Pancreas (tissue), 10 donors: ENCODE data around the gene PLCG1. TPM values are rescaled to one million over a fixed set of nuclear protein-coding genes. Genes with fewer than 3 reads are reported as not detected.
"Not testable (repeated sequence)": the region's sequence is repeated elsewhere in the genome, so short reads cannot be mapped to it uniquely, and the experiment has no call there.

Source experiments
- ATAC-seq, 4 donors: fragments of 200-7000 bp; cut with Tn5 transposase; one replicate each; pipeline versions ENCODE4 v1.8.0 to v1.9.1; 2020; ENCODE audit warnings: mild to moderate bottlenecking in 4 of 4, moderate library complexity in 4 of 4
- DNase-seq, 6 donors: peaks; one replicate each; pipeline ENCODE4 v3.0.0-alpha.2; 2020
- FAIRE-seq: peaks from 2 replicates; lab custom pipeline; 2012; peaks lifted over from hg19 to GRCh38; lab: Jason Lieb, UNC
- H3K27ac ChIP-seq, 4 donors: fragments of 200-600 bp; sonication (generic); 1 replicate in 3 of 4; 2 replicates in 1 of 4; pipeline versions ENCODE4 v1.5.0 to v1.8.0; 2020
- H3K27me3 ChIP-seq, 4 donors: fragments of 200-600 bp; one replicate each; pipeline ENCODE4 v1.8.0; 2021
- H3K36me3 ChIP-seq, 3 donors: fragments of 200-600 bp; sonication (generic) in 1 of 3; one replicate each; pipeline versions ENCODE4 v1.5.0 to v1.8.0; 2020 to 2021
- H3K4me1 ChIP-seq, 3 donors: fragments of 200-600 bp; one replicate each; pipeline ENCODE4 v1.8.0; 2021
- H3K4me3 ChIP-seq, 4 donors: fragments of 200-600 bp; sonication (generic) in 2 of 4; one replicate each; pipeline versions ENCODE4 v1.5.0 to v1.8.0; 2020 to 2021
- H3K9me3 ChIP-seq, 4 donors: fragments of 200-600 bp; one replicate each; pipeline ENCODE4 v1.8.0; 2021
- CTCF ChIP-seq, 4 donors: fragments of 200-600 bp; sonication (generic) in 3 of 4; IDR thresholded peaks; one replicate each; pipeline versions ENCODE4 v1.5.0 to v1.8.0; 2021; ENCODE audit warnings: antibody characterized with exemption in 4 of 4
- WGBS, 2 donors: extraction: QIAGEN DNeasy Blood & Tissue Kit; methylation state at CpG; one replicate each; pipeline ENCODE4 v1.1.7; 2013; 5-methylcytosine and 5-hydroxymethylcytosine counted together
- intact Hi-C, 3 donors: fragments of 100-400 bp; cut with DNase I; formaldehyde crosslinking; loops; one replicate each; pipeline versions ENCODE4 v1.11.1 to v1.14.2; 2022
- polyA plus RNA-seq, 2 donors: library from polyadenylated mRNA; stranded (reverse); fragments of 200-250 nt; gene quantifications; one replicate each; pipeline ENCODE4 v1.2.3, GENCODE V29; 2013
- total RNA-seq, 6 donors: library from RNA; stranded (reverse); fragmentation: NEBNext Ultra II Directional in 4 of 6; extraction: Animal tissue kit (Norgen Biotek cat#: 25700) in 4 of 6; gene quantifications; one replicate each; pipeline versions ENCODE4 v1.2.1 to v1.2.4, GENCODE V29; 2021 to 2023
- donor health status: healthy with polysubstance abuse.
- donor health status: DM: no; HTN: no; CAD: no; lungs with moderate emphysema.
- donor health status: DM: no; HTN: no; CAD: no.
- donor health status: control.
- donor health status: control.
- donor health status: Bipolar disorder and iron deficiency.
- donor health status: DM: yes; HTN: yes; CAD: no.
- donor health status: DM: no; HTN: no; CAD: no.
- donor health status: DM: no; HTN: no; CAD: no.
- donor health status: DM: yes; HTN: yes; CAD: no.

Gene PLCG1
- total and polyA plus RNA-seq, 8 donors: 9.9 to 41.7 (median 20.1) TPM

- no peak overlapping the region for H3K4me3 ChIP-seq
- H3K27me3 ChIP-seq: no peaks in the 10 kb centered on the region
- intact Hi-C loops: no loop called here
- H3K27ac ChIP-seq: no peak overlapping the region
- no peaks in the 10 kb centered on the region for H3K4me1 ChIP-seq
- WGBS, 2 donors: 88 to 91% methylated on average over 6 of the region's 6 CpGs
- no peak for ATAC-seq
- H3K9me3 ChIP-seq: no peaks in the 10 kb centered on the region
- DNase-seq: no peak
- peaks cover 0 to 40% (median 15%) of the 10 kb centered on the region in 3 donors for H3K36me3 ChIP-seq
- FAIRE-seq: no peak
- no peak for TF ChIP-seq CTCF (IDR thresholded peaks at IDR 0.05)
Observed at GRCh38 chr20:41123631-41124030, 13.7 kb upstream of the PLCG1 start.

GRCh38 chr20:41124451-41125094 lies 12.8 kb upstream of the PLCG1 start:
- TF ChIP-seq CTCF (IDR thresholded peaks at IDR 0.05): no peak
- ATAC-seq (peak in 1 of 4 donors; percentile 20), DNase-seq (no peak), FAIRE-seq (no peak)
- no peak overlapping the region for H3K27ac ChIP-seq
- H3K4me1 ChIP-seq: no peaks in the 10 kb centered on the region
- intact Hi-C loops: no loop called here
- no peaks in the 10 kb centered on the region for H3K27me3 ChIP-seq
- H3K36me3 ChIP-seq: peaks cover 0 to 38% (median 10%) of the 10 kb centered on the region in 3 donors
- WGBS, 2 donors: 84 to 91% methylated on average over 3 of the region's 3 CpGs
- no peaks in the 10 kb centered on the region for H3K9me3 ChIP-seq
- no peak overlapping the region for H3K4me3 ChIP-seq

DNA sequence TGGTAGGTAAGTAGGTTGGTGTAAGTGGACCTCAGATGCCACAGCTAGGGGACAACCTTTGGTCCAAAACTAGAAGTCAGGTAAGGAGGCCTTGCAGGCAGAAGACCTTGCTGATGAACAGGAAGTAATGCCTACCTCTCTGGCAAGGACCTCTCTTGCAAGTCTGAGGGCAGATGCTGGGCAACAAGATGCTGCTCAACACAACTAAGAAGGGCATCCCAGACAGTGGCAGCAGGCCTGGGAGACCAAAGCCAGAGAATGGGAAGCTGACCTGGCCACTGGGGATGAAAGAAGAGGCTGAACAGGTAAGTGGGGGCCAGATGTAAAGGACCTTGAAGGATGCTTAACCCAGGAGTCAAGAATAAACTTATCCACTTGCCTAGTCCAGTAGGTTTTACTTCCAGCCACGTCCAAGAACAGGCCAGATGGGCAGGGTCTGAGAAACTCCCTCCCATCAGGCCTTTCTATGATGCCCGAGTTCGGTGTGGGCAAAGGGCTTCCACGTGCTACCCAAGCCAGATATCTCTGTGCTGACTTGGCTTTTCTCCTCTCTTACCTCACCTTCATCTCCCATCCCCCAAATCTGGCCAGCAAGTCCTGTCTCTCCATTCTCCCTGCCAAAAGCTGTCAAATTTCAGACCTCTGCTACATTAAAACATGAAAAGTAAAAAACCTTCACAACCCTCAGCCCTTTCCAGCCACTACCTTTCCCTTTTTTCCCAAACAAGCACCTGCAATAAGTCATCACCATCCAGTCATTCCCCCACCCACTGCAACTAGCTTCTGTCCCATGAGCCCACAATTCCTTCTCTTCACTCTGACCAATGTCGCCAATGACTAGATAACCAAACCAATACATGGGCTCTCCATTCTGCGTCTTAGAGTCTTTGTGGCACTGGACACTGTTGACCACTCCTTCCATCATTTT lies 11.5 kb upstream of the PLCG1 start:
- H3K9me3 ChIP-seq: no peaks in the 10 kb centered on the region
- intact Hi-C loops: no loop called here
- no peaks in the 10 kb centered on the region for H3K27me3 ChIP-seq
- WGBS, 2 donors: 76 to 87% methylated on average over 5 to 6 of the region's 6 CpGs
- H3K27ac ChIP-seq: no peak overlapping the region
- no peak for FAIRE-seq
- peaks cover 0 to 38% (median 10%) of the 10 kb centered on the region in 3 donors for H3K36me3 ChIP-seq
- ATAC-seq: no peak
- TF ChIP-seq CTCF (IDR thresholded peaks at IDR 0.05): no peak
- no peak overlapping the region for H3K4me3 ChIP-seq
- no peak for DNase-seq
- H3K4me1 ChIP-seq: no peaks in the 10 kb centered on the region

GRCh38 chr20:41126719-41127118 lies 10.6 kb upstream of the PLCG1 start:
- WGBS, 2 donors: 91 to 92% methylated on average over 3 of the region's 3 CpGs
- H3K27ac ChIP-seq: no peak overlapping the region
- intact Hi-C loops: no loop called here
- no peaks in the 10 kb centered on the region for H3K4me1 ChIP-seq
- H3K36me3 ChIP-seq: peaks cover 0 to 32% (median 9%) of the 10 kb centered on the region in 3 donors
- no peak for DNase-seq
- FAIRE-seq: no peak
- H3K27me3 ChIP-seq: no peaks in the 10 kb centered on the region
- no peak overlapping the region for H3K4me3 ChIP-seq
- no peak for ATAC-seq
- no peaks in the 10 kb centered on the region for H3K9me3 ChIP-seq
- no peak for TF ChIP-seq CTCF (IDR thresholded peaks at IDR 0.05)

DNA sequence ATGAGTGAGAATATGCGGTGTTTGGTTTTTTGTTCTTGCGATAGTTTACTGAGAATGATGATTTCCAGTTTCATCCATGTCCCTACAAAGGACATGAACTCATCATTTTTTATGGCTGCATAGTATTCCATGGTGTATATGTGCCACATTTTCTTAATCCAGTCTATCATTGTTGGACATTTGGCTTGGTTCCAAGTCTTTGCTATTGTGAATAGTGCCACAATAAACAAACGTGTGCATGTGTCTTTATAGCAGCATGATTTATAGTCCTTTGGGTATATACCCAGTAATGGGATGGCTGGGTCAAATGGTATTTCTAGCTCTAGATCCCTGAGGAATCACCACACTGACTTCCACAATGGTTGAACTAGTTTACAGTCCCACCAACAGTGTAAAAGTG lies 9.0 kb upstream of the PLCG1 start:
- 63% methylated on average over 1 of the region's 3 CpGs; no CpG with 5 or more reads in 1 of the 2 donors for WGBS, 2 donors
- not testable (repeated sequence) for ATAC-seq

More for the DNA sequence above, 9.0 kb upstream of the PLCG1 start:
- H3K27ac ChIP-seq, FAIRE-seq, H3K27me3 ChIP-seq, DNase-seq, H3K9me3 ChIP-seq, intact Hi-C loops, H3K4me3 ChIP-seq, H3K4me1 ChIP-seq: not testable (repeated sequence)
- peaks cover 0 to 16% (median 0%) of the 10 kb centered on the region in 3 donors for H3K36me3 ChIP-seq
